Skin of body (tissue), 2 donors: ENCODE measurements around the gene PSMB9. TPM values are rescaled to one million over a fixed set of nuclear protein-coding genes. Genes with fewer than 3 reads are reported as not detected.

ENCODE experiments used
- DNase-seq: peaks from one replicate; lab custom pipeline; 2025; lab: John Stamatoyannopoulos, UW
- total RNA-seq: library from RNA; depleted of rRNA; stranded (reverse); fragments of >200 nt; gene quantifications from one replicate; pipeline ENCODE4 v1.2.3, GENCODE V29; 2014

The PSMB9 gene
- total RNA-seq, 1 donor from 2014 or later, result 7.3 TPM

GRCh38 chr6:32839356-32839755 is 14.6 kb upstream of the PSMB9 start:
- DNase-seq, result no peak

- DNase-seq, result no peak
Observed at GRCh38 chr6:32840604-32841246, 13.3 kb upstream of the PSMB9 start.

GRCh38 chr6:32842021-32842650 is 11.9 kb upstream of the PSMB9 start:
- no peak for DNase-seq

- no peak for DNase-seq
Observed at GRCh38 chr6:32842690-32843089, 11.3 kb upstream of the PSMB9 start.

GRCh38 chr6:32843331-32843978 is 10.5 kb upstream of the PSMB9 start:
- DNase-seq, result no peak

GRCh38 chr6:32843979-32844838 is 9.8 kb upstream of the PSMB9 start, which contains the start of gene PSMB8:
TSS of gene PSMB8 (minus strand) at chr6:32844047. CDS start at chr6:32843996, 51 bp downstream.
- peak; percentile 95 for DNase-seq

- no peak for DNase-seq
Observed at GRCh38 chr6:32844839-32845383, 9.1 kb upstream of the PSMB9 start.

GRCh38 chr6:32845384-32845884 is 8.6 kb upstream of the PSMB9 start:
- no peak for DNase-seq

GRCh38 chr6:32847004-32847403 is 7.0 kb upstream of the PSMB9 start:
- DNase-seq, result no peak

- no peak for DNase-seq
Observed at GRCh38 chr6:32847795-32848194, 6.2 kb upstream of the PSMB9 start.

- DNase-seq, result no peak
Observed at GRCh38 chr6:32849126-32849525, 4.9 kb upstream of the PSMB9 start.

- DNase-seq, result no peak
Observed at GRCh38 chr6:32851025-32851424, 3.0 kb upstream of the PSMB9 start.

GRCh38 chr6:32852018-32852843 is 1.8 kb upstream of the PSMB9 start:
- no peak for DNase-seq

GRCh38 chr6:32852844-32853540 is 1.0 kb upstream of the PSMB9 start:
- DNase-seq, result no peak

GRCh38 chr6:32854376-32855178 is 585 bp downstream of the PSMB9 start:
- DNase-seq, result peak; percentile 18

- DNase-seq, result no peak
Observed at GRCh38 chr6:32855467-32856174, 1.6 kb downstream of the PSMB9 start.

GRCh38 chr6:32857156-32857891 is 3.3 kb downstream of the PSMB9 start:
- no peak for DNase-seq

GRCh38 chr6:32858194-32858593 is 4.2 kb downstream of the PSMB9 start:
- DNase-seq, result no peak
